H1 (cell line): ENCODE data around the gene TMEM212.

Source experiments
- RAD21 ChIP-seq, 2 experiments: IDR thresholded peaks in 1 of 2; conservative IDR thresholded peaks in 1 of 2; 2 replicates each; pipeline ENCODE4 v1.6.1; 2011; ENCODE audit warnings: low read depth in 2 of 2, low read length in 2 of 2, improper control_type of control experiment in 1 of 2, inconsistent platforms in 1 of 2, mild to moderate bottlenecking in 1 of 2, moderate library complexity in 1 of 2
- SUZ12 ChIP-seq: fragments of 200-600 bp; sonication (generic); IDR thresholded peaks from 2 replicates; pipeline ENCODE4 v1.6.1; 2012; ENCODE audit warnings: mild to moderate bottlenecking, inconsistent platforms, low read length, moderate library complexity, mixed read lengths
- TF ChIP-seq, protein P1 (sequence below), 3 experiments: IDR thresholded peaks; 1 replicate in 2 of 3; 2 replicates in 1 of 3; pipeline versions ENCODE4 v1.5.1 to v1.6.1; 2011; ENCODE audit warnings: low read length in 3 of 3, mild to moderate bottlenecking in 3 of 3, inconsistent platforms in 2 of 3, low read depth in 1 of 3, moderate library complexity in 1 of 3; ENCODE audit not compliant: insufficient read depth in 1 of 3; ENCODE audit errors: control extremely low read depth in 1 of 3

DNA sequence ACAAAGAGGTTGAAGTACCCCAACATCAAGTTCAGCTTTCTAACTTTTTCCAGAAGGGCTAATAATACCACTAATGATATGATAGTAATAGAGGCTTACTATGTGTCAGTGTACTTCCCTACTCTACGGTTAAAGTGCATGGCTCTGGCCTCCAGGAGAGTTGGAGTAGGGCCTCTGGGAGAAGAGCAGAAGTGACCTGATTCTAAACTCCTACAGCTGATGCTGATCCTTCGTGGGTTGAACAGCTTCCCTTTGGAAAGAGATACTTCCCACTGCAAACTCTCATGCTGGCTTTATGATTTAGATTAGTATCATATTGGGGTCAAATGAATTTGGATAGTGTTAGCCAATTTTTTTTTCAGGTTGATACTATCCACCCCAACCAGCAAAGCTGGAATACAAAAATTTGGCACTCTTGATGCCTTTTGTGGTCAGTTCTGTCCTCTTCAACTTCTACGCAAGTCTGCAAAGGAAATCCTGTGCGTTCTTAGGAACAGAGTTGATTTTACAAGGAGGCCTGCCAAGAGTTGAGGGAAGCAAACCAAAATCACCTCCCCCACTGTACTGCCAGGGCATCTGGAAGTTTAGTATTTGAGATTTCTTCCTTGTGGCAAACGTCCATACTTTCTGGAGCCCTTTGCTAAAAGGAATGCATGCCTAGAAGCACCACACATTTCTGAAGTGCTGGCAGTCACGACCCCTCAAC is 17.8 kb downstream of the TMEM212 start:
- TF ChIP-seq RAD21 (IDR thresholded peaks at IDR 0.05 in 1 of 2, conservative IDR thresholded peaks at IDR 0.05 in 1 of 2; ENCODE audit: low read depth in 2 of 2, low read length in 2 of 2) (no peak), SUZ12 (no peak)
- TF ChIP-seq, protein P1, sequence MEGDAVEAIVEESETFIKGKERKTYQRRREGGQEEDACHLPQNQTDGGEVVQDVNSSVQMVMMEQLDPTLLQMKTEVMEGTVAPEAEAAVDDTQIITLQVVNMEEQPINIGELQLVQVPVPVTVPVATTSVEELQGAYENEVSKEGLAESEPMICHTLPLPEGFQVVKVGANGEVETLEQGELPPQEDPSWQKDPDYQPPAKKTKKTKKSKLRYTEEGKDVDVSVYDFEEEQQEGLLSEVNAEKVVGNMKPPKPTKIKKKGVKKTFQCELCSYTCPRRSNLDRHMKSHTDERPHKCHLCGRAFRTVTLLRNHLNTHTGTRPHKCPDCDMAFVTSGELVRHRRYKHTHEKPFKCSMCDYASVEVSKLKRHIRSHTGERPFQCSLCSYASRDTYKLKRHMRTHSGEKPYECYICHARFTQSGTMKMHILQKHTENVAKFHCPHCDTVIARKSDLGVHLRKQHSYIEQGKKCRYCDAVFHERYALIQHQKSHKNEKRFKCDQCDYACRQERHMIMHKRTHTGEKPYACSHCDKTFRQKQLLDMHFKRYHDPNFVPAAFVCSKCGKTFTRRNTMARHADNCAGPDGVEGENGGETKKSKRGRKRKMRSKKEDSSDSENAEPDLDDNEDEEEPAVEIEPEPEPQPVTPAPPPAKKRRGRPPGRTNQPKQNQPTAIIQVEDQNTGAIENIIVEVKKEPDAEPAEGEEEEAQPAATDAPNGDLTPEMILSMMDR (IDR thresholded peaks at IDR 0.05; ENCODE audit: control extremely low read depth in 1 of 3, insufficient read depth in 1 of 3, low read depth in 1 of 3, low read length in 3 of 3): no peak
